ENCODE results near the gene MPRIP.
"Not testable (repeated sequence)": the region's sequence is repeated elsewhere in the genome, so short reads cannot be mapped to it uniquely, and the experiment has no call there.

The MPRIP gene

GRCh38 chr17:17191346-17191792, 149.1 kb downstream of the MPRIP start:
- peak; percentile 69 for DNase-seq (ENCODE audit: low read depth)
- no peak overlapping the region for H3K4me3 ChIP-seq (ENCODE audit: low read depth, low read length)
- TF ChIP-seq CTCF (conservative IDR thresholded peaks at IDR 0.05; ENCODE audit: low read depth, low read length): no peak

DNA sequence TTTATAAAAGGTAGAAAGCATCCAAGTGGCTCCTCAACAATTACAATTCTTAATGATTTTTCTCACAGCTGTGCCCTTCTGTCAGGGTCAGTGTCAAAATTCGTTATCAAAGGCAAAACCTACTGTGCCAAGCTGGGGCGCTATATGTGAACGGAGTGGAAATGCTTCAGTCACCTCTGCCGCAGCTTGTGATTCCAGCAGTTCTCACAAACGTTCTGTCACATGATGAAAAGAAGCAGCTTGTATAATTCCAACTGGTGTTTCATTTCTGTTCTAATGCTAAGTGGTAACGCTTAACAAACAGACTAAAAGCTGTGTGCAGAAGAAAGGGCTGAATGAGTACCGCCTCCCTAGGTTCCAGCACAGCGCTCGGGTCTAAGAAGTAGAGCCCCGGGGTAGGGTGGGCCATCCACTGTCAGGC, 149.7 kb downstream of the MPRIP start:
- TF ChIP-seq CTCF (conservative IDR thresholded peaks at IDR 0.05; ENCODE audit: low read depth, low read length): no peak
- peak; percentile 32 for DNase-seq (ENCODE audit: low read depth)

DNA sequence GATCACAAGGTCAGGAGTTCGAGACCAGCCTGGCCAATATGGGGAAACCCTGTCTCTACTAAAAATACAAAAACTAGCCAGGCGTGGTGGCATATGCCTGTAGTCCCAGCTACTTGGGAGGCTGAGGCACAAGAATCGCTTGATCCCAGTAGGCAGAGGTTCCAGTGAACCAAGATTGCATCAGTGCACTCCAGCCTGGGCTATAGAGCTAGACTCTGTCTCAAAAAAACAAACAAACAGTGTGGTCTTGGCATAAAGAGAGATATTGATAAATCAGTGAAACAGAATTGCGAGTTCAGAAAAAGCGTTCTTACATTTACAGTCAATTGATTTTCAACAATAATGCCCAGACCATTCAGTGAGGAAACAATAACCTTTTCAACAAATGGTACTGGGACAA, 153.2 kb downstream of the MPRIP start:
- not testable (repeated sequence) for H3K4me3 ChIP-seq (ENCODE audit: low read depth, low read length); DNase-seq (ENCODE audit: low read depth)

More for the DNA sequence above, 149.7 kb downstream of the MPRIP start:
- no peak overlapping the region for H3K4me3 ChIP-seq (ENCODE audit: low read depth, low read length)

- no peak for DNase-seq (ENCODE audit: low read depth)
- no peak for TF ChIP-seq CTCF (conservative IDR thresholded peaks at IDR 0.05; ENCODE audit: low read depth, low read length)
- no peak overlapping the region for H3K4me3 ChIP-seq (ENCODE audit: low read depth, low read length)
Measured at GRCh38 chr17:17196776-17197175, 154.5 kb downstream of the MPRIP start.

GRCh38 chr17:17198281-17198680, 156.0 kb downstream of the MPRIP start:
- no peak for DNase-seq (ENCODE audit: low read depth)
- H3K4me3 ChIP-seq (ENCODE audit: low read depth, low read length): no peak overlapping the region
- no peak for TF ChIP-seq CTCF (conservative IDR thresholded peaks at IDR 0.05; ENCODE audit: low read depth, low read length)

DNA sequence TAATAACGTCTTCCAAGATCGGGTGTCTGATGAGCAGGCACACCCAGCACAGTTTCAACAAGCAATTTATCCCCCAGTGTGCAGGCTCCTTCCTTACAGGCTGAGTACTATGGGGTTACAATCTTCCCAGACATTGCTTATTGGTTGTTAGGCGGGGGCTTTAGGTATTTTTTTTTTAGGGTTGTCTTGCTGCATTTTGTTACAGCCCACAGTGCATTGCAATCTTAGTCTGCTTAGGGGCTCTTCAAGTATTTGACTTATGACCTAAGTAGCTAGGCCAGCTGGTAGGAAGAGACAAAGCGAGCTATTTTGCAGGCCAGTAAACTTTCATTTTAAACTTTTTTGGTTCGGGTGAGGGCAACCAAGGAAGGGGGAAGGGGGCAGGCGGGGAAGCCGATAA, 158.1 kb downstream of the MPRIP start:
- peak; percentile 58 for DNase-seq (ENCODE audit: low read depth)

GRCh38 chr17:17200831-17201230, 158.6 kb downstream of the MPRIP start:
- peak; percentile 79 for DNase-seq (ENCODE audit: low read depth)
- no peak overlapping the region for H3K4me3 ChIP-seq (ENCODE audit: low read depth, low read length)
- TF ChIP-seq CTCF (conservative IDR thresholded peaks at IDR 0.05; ENCODE audit: low read depth, low read length): no peak

More for the DNA sequence above, 158.1 kb downstream of the MPRIP start:
- no peak for TF ChIP-seq CTCF (conservative IDR thresholded peaks at IDR 0.05; ENCODE audit: low read depth, low read length)
- no peak overlapping the region for H3K4me3 ChIP-seq (ENCODE audit: low read depth, low read length)

All from choroid plexus epithelial cell (primary cell).